ENCODE data around the gene OR51L1. TPM values are rescaled to one million over a fixed set of nuclear protein-coding genes. Genes with fewer than 3 reads are reported as not detected.

Gene OR51L1
- total RNA-seq, 6 experiments from 2014 or later = not detected

DNA sequence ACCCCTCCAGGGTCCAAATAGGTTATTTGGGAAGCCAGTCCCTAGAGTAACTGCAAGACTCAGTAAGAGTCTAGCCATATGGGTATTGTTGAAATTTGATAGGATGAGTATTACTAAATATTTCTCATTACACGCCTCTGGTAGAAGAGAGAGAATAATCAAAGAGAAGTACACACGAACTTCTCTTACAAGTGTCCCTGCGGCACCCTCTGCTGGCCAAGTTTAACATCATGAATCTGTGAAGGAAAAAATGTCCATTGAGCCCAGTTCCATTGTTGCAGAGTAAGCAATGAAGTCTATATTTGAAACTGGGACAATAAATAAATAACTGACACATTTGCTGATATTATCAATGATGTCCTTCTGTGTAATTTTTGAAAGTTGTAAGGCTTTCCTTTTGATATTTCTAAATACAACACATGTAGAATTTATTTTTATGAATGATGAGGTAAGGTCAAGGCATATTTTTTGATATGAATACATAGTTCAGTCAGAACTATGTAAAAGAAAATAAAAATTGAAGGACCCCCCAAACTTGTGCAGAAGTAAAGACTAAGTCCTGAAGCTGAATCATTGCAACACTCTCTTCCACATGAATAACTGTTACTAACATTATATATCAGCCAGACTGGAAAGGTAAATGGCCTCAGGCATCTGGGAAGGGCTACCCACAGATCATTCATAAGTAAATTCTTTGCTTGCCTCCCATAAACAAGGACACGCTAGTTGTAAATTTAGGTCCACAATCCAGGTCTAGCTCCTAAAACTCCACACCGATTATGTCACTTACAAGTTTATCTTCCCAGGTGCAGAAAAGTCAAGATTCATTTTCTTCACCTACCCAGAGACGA, 10.0 kb downstream of the OR51L1 start:
- Mint-ChIP-seq H3K27me3 (ENCODE audit: insufficient read depth) (no peaks in the 10 kb centered on the region; the same call in 1 of the 2 replicates), H3K4me1 (ENCODE audit: low read depth) (no peaks in the 10 kb centered on the region), H3K4me3 (no peak overlapping the region)

GRCh38 chr11:5007561-5007960, 12.9 kb downstream of the OR51L1 start:
- Mint-ChIP-seq H3K9me3 (peaks cover 5% of the 10 kb centered on the region; the same call in 1 of the 2 replicates), H3K4me3 (no peak overlapping the region), H3K4me1 (ENCODE audit: low read depth) (no peaks in the 10 kb centered on the region), H3K27me3 (ENCODE audit: insufficient read depth) (no peaks in the 10 kb centered on the region; the same call in 1 of the 2 replicates), H3K36me3 (ENCODE audit: low read depth) (no peaks in the 10 kb centered on the region), H3K27ac (no peak overlapping the region)
- TF ChIP-seq, protein P1, sequence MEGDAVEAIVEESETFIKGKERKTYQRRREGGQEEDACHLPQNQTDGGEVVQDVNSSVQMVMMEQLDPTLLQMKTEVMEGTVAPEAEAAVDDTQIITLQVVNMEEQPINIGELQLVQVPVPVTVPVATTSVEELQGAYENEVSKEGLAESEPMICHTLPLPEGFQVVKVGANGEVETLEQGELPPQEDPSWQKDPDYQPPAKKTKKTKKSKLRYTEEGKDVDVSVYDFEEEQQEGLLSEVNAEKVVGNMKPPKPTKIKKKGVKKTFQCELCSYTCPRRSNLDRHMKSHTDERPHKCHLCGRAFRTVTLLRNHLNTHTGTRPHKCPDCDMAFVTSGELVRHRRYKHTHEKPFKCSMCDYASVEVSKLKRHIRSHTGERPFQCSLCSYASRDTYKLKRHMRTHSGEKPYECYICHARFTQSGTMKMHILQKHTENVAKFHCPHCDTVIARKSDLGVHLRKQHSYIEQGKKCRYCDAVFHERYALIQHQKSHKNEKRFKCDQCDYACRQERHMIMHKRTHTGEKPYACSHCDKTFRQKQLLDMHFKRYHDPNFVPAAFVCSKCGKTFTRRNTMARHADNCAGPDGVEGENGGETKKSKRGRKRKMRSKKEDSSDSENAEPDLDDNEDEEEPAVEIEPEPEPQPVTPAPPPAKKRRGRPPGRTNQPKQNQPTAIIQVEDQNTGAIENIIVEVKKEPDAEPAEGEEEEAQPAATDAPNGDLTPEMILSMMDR (IDR thresholded peaks at IDR 0.05) = no peak
- DNase-seq = no peak

More for the DNA sequence above, 10.0 kb downstream of the OR51L1 start:
- TF ChIP-seq, protein P1 (IDR thresholded peaks at IDR 0.05) = peak; percentile 73
- peak; percentile 28 for DNase-seq
- no peak overlapping the region for H3K27ac Mint-ChIP-seq
- H3K9me3 Mint-ChIP-seq = peaks cover 18% of the 10 kb centered on the region
- no peaks in the 10 kb centered on the region for H3K36me3 Mint-ChIP-seq (ENCODE audit: low read depth)

- Mint-ChIP-seq H3K4me1 (ENCODE audit: low read depth) (no peaks in the 10 kb centered on the region), H3K4me3 (no peak overlapping the region), H3K27ac (no peak overlapping the region), H3K27me3 (ENCODE audit: insufficient read depth) (no peaks in the 10 kb centered on the region; the same call in 1 of the 2 replicates), H3K36me3 (ENCODE audit: low read depth) (no peaks in the 10 kb centered on the region), H3K9me3 (peaks cover 16% of the 10 kb centered on the region)
- TF ChIP-seq, protein P1 (IDR thresholded peaks at IDR 0.05) = no peak
- DNase-seq = no peak
These were observed 16.6 kb downstream of the OR51L1 start for GRCh38 chr11:5011254-5011653.

DNA sequence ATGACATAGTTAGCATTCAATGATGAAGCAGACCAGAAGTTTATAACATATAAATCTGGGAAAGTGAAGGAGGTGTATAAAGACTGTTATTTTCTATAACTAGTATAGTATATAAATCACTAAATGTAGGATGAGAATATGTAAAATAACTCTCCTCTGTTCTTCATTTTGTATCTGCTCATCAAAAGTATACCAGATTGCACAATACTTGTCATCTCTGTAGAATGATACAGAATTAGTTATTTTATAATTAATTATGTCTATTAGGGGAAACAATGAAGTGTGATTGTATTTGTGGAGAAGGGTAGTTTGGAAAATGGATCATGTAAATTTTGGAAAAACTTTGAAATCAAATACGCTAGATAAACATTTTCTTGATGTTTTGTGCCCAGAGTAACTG, 18.4 kb downstream of the OR51L1 start:
- Mint-ChIP-seq H3K4me3 (no peak overlapping the region), H3K27me3 (ENCODE audit: insufficient read depth) (no peaks in the 10 kb centered on the region), H3K36me3 (ENCODE audit: low read depth) (no peaks in the 10 kb centered on the region), H3K4me1 (ENCODE audit: low read depth) (no peaks in the 10 kb centered on the region), H3K27ac (no peak overlapping the region), H3K9me3 (peaks cover 12% of the 10 kb centered on the region)
- DNase-seq = no peak
- TF ChIP-seq, protein P1 (IDR thresholded peaks at IDR 0.05) = no peak

- H3K9me3 Mint-ChIP-seq = peaks cover 40% of the 10 kb centered on the region
- H3K4me1 Mint-ChIP-seq (ENCODE audit: low read depth) = no peaks in the 10 kb centered on the region
- TF ChIP-seq, protein P1 (IDR thresholded peaks at IDR 0.05) = no peak
- no peaks in the 10 kb centered on the region; the same call in 1 of the 2 replicates for H3K27me3 Mint-ChIP-seq (ENCODE audit: insufficient read depth)
- H3K36me3 Mint-ChIP-seq (ENCODE audit: low read depth) = no peaks in the 10 kb centered on the region
- no peak overlapping the region for H3K4me3 Mint-ChIP-seq
- DNase-seq = no peak
- no peak overlapping the region for H3K27ac Mint-ChIP-seq
These were observed 27.3 kb downstream of the OR51L1 start for GRCh38 chr11:5021996-5022395.

Data from HFFc6 (cell line).